ENCODE results near the gene POLR3E.
"Not testable (repeated sequence)": the region's sequence is repeated elsewhere in the genome, so short reads cannot be mapped to it uniquely, and the experiment has no call there.

The POLR3E gene

DNA sequence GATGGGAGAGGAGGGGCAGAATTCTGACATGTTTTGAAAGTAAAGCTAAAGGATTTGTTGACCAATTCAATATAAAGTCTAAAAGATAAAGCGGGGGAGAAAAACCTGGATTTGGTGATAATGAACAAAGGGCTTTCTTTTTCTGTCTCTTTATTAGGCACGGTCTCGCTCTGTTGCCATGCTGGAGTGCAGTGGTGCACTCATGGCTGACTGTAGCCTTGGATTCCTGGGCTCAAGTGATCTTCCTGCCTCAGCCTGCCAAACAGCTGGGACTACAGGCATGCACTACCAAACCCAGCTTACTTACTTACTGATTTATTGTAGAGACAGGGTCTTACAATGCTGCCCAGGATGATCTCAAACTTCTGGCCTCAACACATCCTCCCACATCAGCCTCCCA is 69.7 kb downstream of the POLR3E start:
- no peak for DNase-seq (ENCODE audit: extremely low read depth, insufficient read length)
- H3K4me3 ChIP-seq (replicated peaks; ENCODE audit: low read depth, low read length), result no peak overlapping the region
- TF ChIP-seq, protein P1, sequence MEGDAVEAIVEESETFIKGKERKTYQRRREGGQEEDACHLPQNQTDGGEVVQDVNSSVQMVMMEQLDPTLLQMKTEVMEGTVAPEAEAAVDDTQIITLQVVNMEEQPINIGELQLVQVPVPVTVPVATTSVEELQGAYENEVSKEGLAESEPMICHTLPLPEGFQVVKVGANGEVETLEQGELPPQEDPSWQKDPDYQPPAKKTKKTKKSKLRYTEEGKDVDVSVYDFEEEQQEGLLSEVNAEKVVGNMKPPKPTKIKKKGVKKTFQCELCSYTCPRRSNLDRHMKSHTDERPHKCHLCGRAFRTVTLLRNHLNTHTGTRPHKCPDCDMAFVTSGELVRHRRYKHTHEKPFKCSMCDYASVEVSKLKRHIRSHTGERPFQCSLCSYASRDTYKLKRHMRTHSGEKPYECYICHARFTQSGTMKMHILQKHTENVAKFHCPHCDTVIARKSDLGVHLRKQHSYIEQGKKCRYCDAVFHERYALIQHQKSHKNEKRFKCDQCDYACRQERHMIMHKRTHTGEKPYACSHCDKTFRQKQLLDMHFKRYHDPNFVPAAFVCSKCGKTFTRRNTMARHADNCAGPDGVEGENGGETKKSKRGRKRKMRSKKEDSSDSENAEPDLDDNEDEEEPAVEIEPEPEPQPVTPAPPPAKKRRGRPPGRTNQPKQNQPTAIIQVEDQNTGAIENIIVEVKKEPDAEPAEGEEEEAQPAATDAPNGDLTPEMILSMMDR (IDR thresholded peaks at IDR 0.05; ENCODE audit: insufficient read depth, low read length, poor library complexity, severe bottlenecking), result no peak
- H3K36me3 ChIP-seq (ENCODE audit: control insufficient read depth, insufficient read depth, low read length), result peaks cover 4% of the 10 kb centered on the region
- no peaks in the 10 kb centered on the region for H3K27me3 ChIP-seq (replicated peaks; ENCODE audit: control insufficient read depth, insufficient read depth, low read length)

DNA sequence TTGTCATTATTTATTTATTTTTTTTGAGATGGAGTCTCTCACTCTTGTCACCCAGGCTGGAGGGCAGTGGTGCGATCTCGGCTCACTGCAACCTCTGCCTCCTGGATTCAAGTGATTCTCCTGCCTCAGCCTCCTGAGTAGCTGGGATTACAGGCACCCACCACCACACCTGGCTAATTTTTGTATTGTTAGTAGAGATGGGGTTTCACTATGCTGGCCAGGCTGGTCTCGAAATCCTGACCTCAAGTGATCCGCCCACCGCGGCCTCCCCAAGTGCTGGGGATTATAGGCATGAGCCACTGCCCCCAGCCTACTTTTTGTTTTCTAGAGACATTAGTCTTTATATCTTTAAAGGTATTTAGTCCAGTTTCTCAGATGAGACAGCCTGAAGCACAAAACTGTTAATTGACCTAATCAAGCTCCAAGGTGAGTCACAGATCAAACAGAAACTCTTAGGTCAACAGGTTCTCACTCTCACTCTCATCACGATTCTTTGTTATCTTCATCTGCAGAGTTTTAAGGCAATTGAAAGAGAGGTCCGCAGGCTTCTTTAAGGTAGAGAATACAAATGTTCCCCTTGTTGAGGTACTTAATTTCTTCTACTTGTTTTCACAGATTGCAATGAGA is 71.1 kb downstream of the POLR3E start:
- not testable (repeated sequence) for H3K4me3 ChIP-seq (replicated peaks; ENCODE audit: low read depth, low read length); DNase-seq (ENCODE audit: extremely low read depth, insufficient read length); H3K27me3 ChIP-seq (replicated peaks; ENCODE audit: control insufficient read depth, insufficient read depth, low read length); H3K36me3 ChIP-seq (ENCODE audit: control insufficient read depth, insufficient read depth, low read length)

DNA sequence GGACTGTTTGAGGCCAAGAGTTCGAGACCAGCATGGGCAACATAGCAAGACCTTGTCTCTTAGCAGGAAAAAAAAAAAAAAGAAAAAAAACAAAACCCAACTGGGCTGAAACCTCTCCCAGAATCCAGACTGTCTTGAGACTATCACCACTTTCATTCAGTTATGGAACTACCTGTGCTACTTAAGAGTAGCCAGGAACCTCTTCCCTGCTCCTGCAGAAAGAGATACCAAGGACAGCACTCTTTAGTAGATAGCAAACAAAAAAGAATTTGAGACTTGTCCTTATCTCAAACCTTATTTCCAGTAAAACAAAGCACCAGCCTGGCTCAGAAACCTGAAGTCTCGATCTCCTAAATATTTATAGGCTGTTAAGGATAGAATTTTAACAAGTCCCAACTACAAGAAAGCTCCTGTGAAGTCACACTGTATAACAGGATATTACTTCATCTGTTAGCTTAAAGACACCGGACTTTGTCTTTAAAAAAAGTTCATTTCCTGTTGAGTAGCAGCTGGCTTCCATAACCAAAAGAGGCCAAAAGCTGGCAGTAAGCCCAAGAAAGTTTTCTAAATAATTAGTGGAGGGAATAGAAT is 72.1 kb downstream of the POLR3E start:
- TF ChIP-seq, protein P1 (IDR thresholded peaks at IDR 0.05; ENCODE audit: insufficient read depth, low read length, poor library complexity, severe bottlenecking), result no peak
- Histone ChIP-seq H3K27me3 (replicated peaks; ENCODE audit: control insufficient read depth, insufficient read depth, low read length) (no peaks in the 10 kb centered on the region), H3K36me3 (ENCODE audit: control insufficient read depth, insufficient read depth, low read length) (peaks cover 3% of the 10 kb centered on the region), H3K4me3 (replicated peaks; ENCODE audit: low read depth, low read length) (no peak overlapping the region)
- DNase-seq (ENCODE audit: extremely low read depth, insufficient read length), result peak; percentile 41

DNA sequence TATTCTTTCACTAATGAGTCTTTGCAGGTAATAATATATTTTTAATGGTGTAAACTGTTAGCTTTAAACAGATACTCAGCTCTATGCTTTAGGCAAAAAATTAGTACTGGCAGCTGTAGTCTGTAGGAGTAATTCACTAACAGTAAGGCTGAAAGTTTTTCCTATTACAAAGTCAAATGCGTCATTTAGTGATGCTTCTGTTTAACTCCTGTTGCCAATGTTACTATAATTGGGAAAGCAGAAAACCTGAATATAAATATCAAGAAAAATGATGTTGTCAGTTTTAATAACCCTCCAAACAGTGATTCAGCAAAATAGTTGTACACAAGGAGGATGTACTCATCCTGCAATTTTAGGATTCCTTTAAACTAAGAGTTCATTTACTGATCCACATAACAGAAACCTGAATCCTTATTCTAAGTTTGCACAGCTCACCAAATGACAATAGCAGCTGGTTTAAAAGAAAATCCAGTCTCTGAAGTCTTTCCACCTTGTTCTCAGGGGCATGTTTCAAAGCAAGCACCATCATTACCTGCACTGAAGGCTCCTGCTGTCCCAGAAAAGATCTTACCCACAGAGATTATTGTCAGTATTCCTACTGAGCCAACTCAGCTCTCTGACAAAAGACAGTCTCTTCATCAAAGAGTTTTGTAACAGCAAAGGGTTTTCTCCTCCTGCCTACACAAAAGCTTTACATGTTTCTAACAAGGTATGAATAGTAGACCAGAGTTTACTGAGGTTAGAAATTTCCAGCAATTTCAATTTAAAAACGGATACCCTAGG is 73.0 kb downstream of the POLR3E start:
- DNase-seq (ENCODE audit: extremely low read depth, insufficient read length), result no peak
- peaks cover 3% of the 10 kb centered on the region for H3K36me3 ChIP-seq (ENCODE audit: control insufficient read depth, insufficient read depth, low read length)
- no peak overlapping the region for H3K4me3 ChIP-seq (replicated peaks; ENCODE audit: low read depth, low read length)
- no peaks in the 10 kb centered on the region for H3K27me3 ChIP-seq (replicated peaks; ENCODE audit: control insufficient read depth, insufficient read depth, low read length)
- TF ChIP-seq, protein P1 (IDR thresholded peaks at IDR 0.05; ENCODE audit: insufficient read depth, low read length, poor library complexity, severe bottlenecking), result no peak

DNA sequence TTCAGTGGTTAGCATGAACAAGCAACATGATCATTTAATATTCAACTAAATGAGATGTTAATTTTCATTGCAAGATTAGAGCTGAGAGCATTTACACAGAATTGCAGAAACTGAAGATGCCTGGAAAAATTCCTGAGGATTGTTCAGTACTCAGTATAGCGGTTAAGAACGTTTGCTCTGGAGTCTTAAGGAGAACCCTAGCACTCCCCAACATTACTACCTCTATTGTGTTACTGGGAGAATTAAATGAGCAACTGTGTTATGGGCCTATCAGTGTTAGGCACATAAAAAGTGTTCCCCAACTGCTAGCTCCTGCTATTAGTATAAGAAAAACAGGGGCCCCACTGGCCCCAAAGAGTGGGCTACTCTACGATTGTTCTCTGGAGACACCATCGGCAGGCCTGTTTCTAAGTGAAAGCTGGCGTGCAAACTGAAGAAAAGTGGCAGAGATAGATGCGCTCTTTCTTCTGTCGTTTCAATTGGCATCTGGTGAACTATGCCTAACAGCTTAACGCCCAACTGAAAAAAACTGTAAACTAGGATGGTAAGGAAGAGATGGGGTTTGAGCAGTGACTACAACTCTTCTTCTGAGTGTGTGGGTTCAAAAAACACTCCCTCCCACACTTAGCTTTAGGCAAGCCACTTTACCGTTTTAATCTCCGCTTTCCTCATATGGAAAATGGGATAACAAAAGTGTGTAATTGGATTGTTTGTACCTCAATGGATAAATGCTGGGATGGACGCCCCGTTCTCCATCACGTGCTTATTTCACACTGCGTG is 75.9 kb downstream of the POLR3E start:
- TF ChIP-seq, protein P1 (IDR thresholded peaks at IDR 0.05; ENCODE audit: insufficient read depth, low read length, poor library complexity, severe bottlenecking), result no peak
- Histone ChIP-seq H3K36me3 (ENCODE audit: control insufficient read depth, insufficient read depth, low read length) (no peaks in the 10 kb centered on the region; the same call in 1 of the 2 replicates), H3K4me3 (replicated peaks; ENCODE audit: low read depth, low read length) (peak overlapping the region; percentile 84), H3K27me3 (replicated peaks; ENCODE audit: control insufficient read depth, insufficient read depth, low read length) (no peaks in the 10 kb centered on the region)
- no peak for DNase-seq (ENCODE audit: extremely low read depth, insufficient read length)
